ENCODE data around the gene PCSK7.

- no peak for TF ChIP-seq REST (IDR thresholded peaks at IDR 0.05; ENCODE audit: insufficient read depth in 1 of 2, low read depth in 2 of 2, low read length in 2 of 2)
- TF ChIP-seq POLR2AphosphoS5 (IDR thresholded peaks at IDR 0.05; ENCODE audit: low read depth, low read length): no peak
- no peak for TF ChIP-seq SIN3A (IDR thresholded peaks at IDR 0.05; ENCODE audit: borderline replicate concordance, insufficient read depth, low read length)
These were observed 44.5 kb downstream of the PCSK7 start for GRCh38 chr11:117187428-117187798.
